Naive thymus-derived CD4-positive, alpha-beta T cell (primary cell): ENCODE results near the gene CYP4F22. TPM values are rescaled to one million over a fixed set of nuclear protein-coding genes. Genes with fewer than 3 reads are reported as not detected.

Source experiments
- ATAC-seq: fragments of 150-1000 bp; cut with Tn5 transposase; 2 replicates; pipeline ENCODE4 v1.10.0; 2021; ENCODE audit warnings: mild to moderate bottlenecking, moderate library complexity
- CTCF ChIA-PET: fragments of 350-600 bp; sonication (Branson Sonifier 250); formaldehyde crosslinking; loops from one replicate; lab custom pipeline; 2021; ENCODE audit warnings: antibody characterized with exemption; lab: Charles Lee
- POLR2A ChIA-PET: fragments of 350-600 bp; sonication (Branson Sonifier 250); formaldehyde crosslinking; loops from one replicate; lab custom pipeline; 2021; ENCODE audit warnings: antibody characterized with exemption, inconsistent platforms; lab: Charles Lee
- DNase-seq, 9 donors: peaks; one replicate each; pipeline versions ENCODE4 v3.0.0 to v3.0.0-alpha.2; 2020 to 2022; ENCODE audit warnings: mixed read lengths in 1 of 9
- H3K27ac ChIP-seq: one replicate; pipeline ENCODE4 v1.7.0; 2013; ENCODE audit warnings: mild to moderate bottlenecking, low read depth, low read length, moderate library complexity
- H3K27me3 ChIP-seq, 2 donors: one replicate each; pipeline ENCODE4 v1.7.0; 2013; ENCODE audit warnings: low read length in 2 of 2, mild to moderate bottlenecking in 2 of 2, moderate library complexity in 2 of 2; ENCODE audit not compliant: control insufficient read depth in 2 of 2, insufficient read depth in 2 of 2
- H3K36me3 ChIP-seq, 3 experiments: 1 replicate in 2 of 3; 2 replicates in 1 of 3; pipeline ENCODE4 v1.7.0; 2013; ENCODE audit warnings: low read length in 3 of 3, mild to moderate bottlenecking in 3 of 3, moderate library complexity in 1 of 3; ENCODE audit not compliant: insufficient read depth in 3 of 3, control insufficient read depth in 2 of 3
- H3K4me1 ChIP-seq, 2 donors: one replicate each; pipeline ENCODE4 v1.7.0; 2013; ENCODE audit warnings: low read length in 2 of 2, mild to moderate bottlenecking in 2 of 2, moderate library complexity in 1 of 2; ENCODE audit not compliant: control insufficient read depth in 2 of 2, insufficient read depth in 2 of 2
- H3K4me3 ChIP-seq: 2 replicates; pipeline ENCODE4 v1.7.0; 2013; ENCODE audit warnings: mild to moderate bottlenecking, low read length
- H3K9me3 ChIP-seq, 3 experiments: 1 replicate in 2 of 3; 2 replicates in 1 of 3; pipeline ENCODE4 v1.7.0; 2013; ENCODE audit warnings: low read length in 3 of 3; ENCODE audit not compliant: control insufficient read depth in 2 of 3
- H3K27ac Mint-ChIP-seq, 9 donors: one replicate each; pipeline ENCODE4 v1.8.0; 2020 to 2022; ENCODE audit warnings: mixed read lengths in 9 of 9, mild to moderate bottlenecking in 8 of 9, moderate library complexity in 5 of 9, inconsistent platforms in 2 of 9
- H3K27me3 Mint-ChIP-seq, 5 donors: one replicate each; pipeline ENCODE4 v1.8.0; 2021 to 2022; ENCODE audit warnings: mixed read lengths in 5 of 5, mild to moderate bottlenecking in 1 of 5
- H3K36me3 Mint-ChIP-seq, 5 donors: one replicate each; pipeline ENCODE4 v1.8.0; 2020 to 2022; ENCODE audit warnings: mixed read lengths in 5 of 5, mild to moderate bottlenecking in 3 of 5, inconsistent platforms in 1 of 5
- H3K4me1 Mint-ChIP-seq, 7 donors: one replicate each; pipeline ENCODE4 v1.8.0; 2020 to 2022; ENCODE audit warnings: mixed read lengths in 7 of 7, mild to moderate bottlenecking in 3 of 7, inconsistent platforms in 1 of 7
- H3K4me3 Mint-ChIP-seq, 10 donors: one replicate each; pipeline ENCODE4 v1.8.0; 2020 to 2022; ENCODE audit warnings: mild to moderate bottlenecking in 10 of 10, mixed read lengths in 10 of 10, moderate library complexity in 6 of 10, inconsistent platforms in 2 of 10
- H3K9me3 Mint-ChIP-seq, 11 donors: one replicate each; pipeline ENCODE4 v1.8.0; 2020 to 2022; ENCODE audit warnings: mixed read lengths in 11 of 11, mild to moderate bottlenecking in 4 of 11, inconsistent platforms in 1 of 11, moderate library complexity in 1 of 11
- intact Hi-C, 2 donors: fragments of 100-400 bp; cut with micrococcal nuclease; formaldehyde crosslinking; loops; one replicate each; pipeline ENCODE4 v1.15.1; 2023
- polyA plus RNA-seq, 2 donors: library from polyadenylated mRNA; unstranded; fragments of 300-500 nt; fragmentation: Illumina TruSeq; gene quantifications; one replicate each; pipeline ENCODE4 v1.2.3, GENCODE V29; 2021
- total RNA-seq, 6 experiments: library from RNA in 5 of 6; stranded (reverse) in 5 of 6; gene quantifications; 1 replicate in 5 of 6; 2 replicates in 1 of 6; pipeline ENCODE4 v1.2.3 and lab custom pipeline; 2021 to 2026

The CYP4F22 gene
- total and polyA plus RNA-seq, 7 experiments from 2014 or later = 0.15 to 3.6 (median 0.27) TPM; not detected in 2

DNA sequence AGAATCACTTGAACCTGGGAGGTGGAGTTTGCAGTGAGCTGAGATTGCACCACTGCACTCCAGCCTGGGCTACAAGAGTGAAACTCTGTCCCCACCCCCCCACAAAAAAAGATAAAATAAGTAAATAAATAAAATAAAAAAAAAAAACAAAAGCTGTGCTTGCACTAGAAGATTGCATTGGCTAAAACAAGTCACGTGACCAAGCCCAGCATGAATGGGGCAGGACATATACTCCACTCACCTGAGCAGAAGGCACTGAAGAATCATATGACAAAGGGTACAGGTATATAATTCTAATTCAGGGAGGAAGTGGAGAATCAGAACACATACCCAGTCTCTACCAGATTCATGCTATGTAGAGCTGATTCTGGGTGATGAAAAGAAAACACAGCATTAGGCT is 36.6 kb downstream of the CYP4F22 start:
- Histone ChIP-seq H3K36me3 (no peaks in the 10 kb centered on the region), H3K4me3 (no peak overlapping the region), H3K27me3 (no peaks in the 10 kb centered on the region), H3K9me3 (no peaks in the 10 kb centered on the region), H3K27ac (no peak overlapping the region), H3K4me1 (no peaks in the 10 kb centered on the region)
- peaks cover 0 to 2% (median 0%) of the 10 kb centered on the region in 5 donors for H3K27me3 Mint-ChIP-seq
- H3K4me3 Mint-ChIP-seq = no peak overlapping the region
- CTCF ChIA-PET = interaction anchor here (0.6 to 1.1 kb wide), 3 partner anchors 23 to 453 kb away, joined by 4 to 6 read pairs (median 5); no protein-coding TSS in a partner anchor
- intact Hi-C loops = no loop called here
- DNase-seq (no peak), ATAC-seq (no peak)
- H3K27ac Mint-ChIP-seq = no peak overlapping the region
- POLR2A ChIA-PET = interaction anchor here (0.7 kb wide), 1 partner anchor 81 kb away, joined by 4 read pairs; no protein-coding TSS in a partner anchor
- peaks cover 0 to 2% (median under 1%) of the 10 kb centered on the region in 7 donors for H3K4me1 Mint-ChIP-seq
- no peaks in the 10 kb centered on the region for H3K9me3 Mint-ChIP-seq
- no peaks in the 10 kb centered on the region for H3K36me3 Mint-ChIP-seq

DNA sequence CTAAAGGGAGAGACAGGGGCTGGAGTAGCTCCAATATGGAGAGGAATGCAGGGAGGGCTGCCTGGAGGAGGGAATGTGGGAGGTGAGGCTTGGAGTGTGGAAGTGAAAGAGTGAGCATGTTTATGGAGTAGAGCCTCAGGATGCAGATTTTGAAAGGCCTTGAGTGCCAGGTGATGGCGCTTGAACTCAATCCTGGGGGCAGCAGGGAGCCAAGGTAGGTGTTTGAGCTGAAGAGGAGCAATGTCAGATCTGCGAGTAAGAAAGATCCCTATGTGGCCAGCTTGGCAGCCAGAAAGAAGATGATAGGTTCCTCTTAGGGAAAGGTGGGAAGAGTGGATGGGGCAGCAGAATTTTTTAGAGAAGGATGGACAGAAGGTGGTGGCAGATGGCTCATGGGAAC is 40.3 kb downstream of the CYP4F22 start:
- peak overlapping the region in 1 of 9 donors; percentile 38 for H3K27ac Mint-ChIP-seq
- Histone ChIP-seq H3K9me3 (no peaks in the 10 kb centered on the region), H3K27ac (no peak overlapping the region), H3K36me3 (no peaks in the 10 kb centered on the region), H3K27me3 (no peaks in the 10 kb centered on the region), H3K4me1 (peaks cover 8 to 11% of the 10 kb centered on the region in 2 donors), H3K4me3 (no peak overlapping the region)
- POLR2A ChIA-PET = no interaction called here
- H3K36me3 Mint-ChIP-seq = no peaks in the 10 kb centered on the region
- H3K4me3 Mint-ChIP-seq = peak overlapping the region in 4 of 10 donors; percentile 31 to 49 (median 42)
- intact Hi-C loops = no loop called here
- peaks cover 0 to 2% (median 0%) of the 10 kb centered on the region in 5 donors for H3K27me3 Mint-ChIP-seq
- ATAC-seq = no peak
- no peak for DNase-seq
- H3K9me3 Mint-ChIP-seq = no peaks in the 10 kb centered on the region
- CTCF ChIA-PET = interaction anchor here (1.5 kb wide), 1 partner anchor 129 kb away, joined by 9 read pairs; the partner anchor contains the start of gene AKAP8L
- peaks cover 0 to 26% (median 18%) of the 10 kb centered on the region in 7 donors for H3K4me1 Mint-ChIP-seq

DNA sequence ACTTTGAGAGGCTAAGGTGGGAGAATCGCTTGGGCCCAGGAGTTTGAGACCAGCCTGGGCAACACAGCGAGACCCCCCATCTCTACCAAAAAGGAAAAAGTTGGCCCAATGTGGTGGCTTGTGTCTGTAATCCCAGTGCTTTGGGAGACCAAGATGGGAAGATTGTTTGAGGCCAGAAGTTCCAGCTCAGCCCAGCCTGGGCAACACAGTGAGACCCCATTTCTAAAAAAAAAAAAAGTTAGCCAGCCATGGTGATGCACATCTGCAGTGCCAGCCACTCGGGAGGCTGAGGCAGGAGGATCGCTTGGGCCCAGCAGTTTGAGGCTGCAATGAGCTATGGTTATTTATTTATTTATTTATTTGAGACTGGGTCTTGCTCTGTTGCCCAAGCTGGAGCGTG is 41.3 kb downstream of the CYP4F22 start:
- ChIA-PET POLR2A (interaction anchor here (0.6 to 7.9 kb wide), 3 partner anchors 87 to 131 kb away, joined by 3 to 128 read pairs (median 30); partner anchors contain the start of gene AKAP8L), CTCF (interaction anchor here (8.2 kb wide), 1 partner anchor 132 kb away, joined by 182 read pairs; the partner anchor contains the start of gene AKAP8L)
- ATAC-seq (no peak), DNase-seq (no peak)
- H3K27me3 Mint-ChIP-seq = peaks cover 0 to 2% (median 0%) of the 10 kb centered on the region in 5 donors
- H3K4me3 Mint-ChIP-seq = no peak overlapping the region
- Histone ChIP-seq H3K4me3 (no peak overlapping the region), H3K4me1 (peaks cover 8 to 11% of the 10 kb centered on the region in 2 donors), H3K27me3 (no peaks in the 10 kb centered on the region), H3K9me3 (no peaks in the 10 kb centered on the region), H3K36me3 (no peaks in the 10 kb centered on the region), H3K27ac (no peak overlapping the region)
- no peaks in the 10 kb centered on the region for H3K36me3 Mint-ChIP-seq
- peaks cover 0 to 3% (median 0%) of the 10 kb centered on the region in 11 donors for H3K9me3 Mint-ChIP-seq
- H3K4me1 Mint-ChIP-seq = peaks cover under 1 to 31% (median 22%) of the 10 kb centered on the region in 7 donors
- intact Hi-C loops = no loop called here
- H3K27ac Mint-ChIP-seq = no peak overlapping the region

DNA sequence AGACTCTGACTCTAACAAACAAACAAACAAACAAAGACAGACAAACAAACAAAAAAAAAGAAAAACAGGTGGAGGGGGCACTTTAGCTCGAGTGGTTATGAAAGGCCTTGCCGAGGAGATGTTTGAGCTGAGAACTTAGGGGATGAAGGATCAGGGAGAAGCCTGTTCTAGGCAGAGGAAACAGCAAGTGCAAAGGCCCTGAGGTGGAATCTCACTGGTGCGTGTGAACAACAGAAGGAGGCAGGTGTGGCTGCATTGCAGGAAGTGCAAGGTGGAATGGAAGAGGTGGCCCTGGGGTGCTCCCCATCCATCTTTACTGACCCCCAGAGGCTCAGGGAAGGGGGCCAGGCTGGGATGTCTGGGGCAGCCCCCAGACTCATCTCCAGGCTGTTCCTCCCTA is 41.9 kb downstream of the CYP4F22 start:
- H3K4me1 Mint-ChIP-seq = peaks cover 7 to 37% (median 27%) of the 10 kb centered on the region in 7 donors
- Histone ChIP-seq H3K4me1 (peaks cover 8 to 11% of the 10 kb centered on the region in 2 donors), H3K4me3 (no peak overlapping the region), H3K9me3 (no peaks in the 10 kb centered on the region), H3K36me3 (no peaks in the 10 kb centered on the region), H3K27ac (no peak overlapping the region), H3K27me3 (no peaks in the 10 kb centered on the region)
- H3K36me3 Mint-ChIP-seq = no peaks in the 10 kb centered on the region
- H3K27me3 Mint-ChIP-seq = peaks cover 0 to 2% (median 0%) of the 10 kb centered on the region in 5 donors
- intact Hi-C loops = loop anchor here in 1 of 2 donors (2.0 kb wide), 1 partner anchor 35 kb away; no protein-coding TSS in a partner anchor
- ChIA-PET POLR2A (interaction anchor here (0.6 to 7.9 kb wide), 11 partner anchors 36 to 1215 kb away, joined by 3 to 128 read pairs (median 7); partner anchors contain the start of genes AKAP8L and BRD4), CTCF (interaction anchor here (1.2 to 8.2 kb wide), 2 partner anchors 133 to 171 kb away, joined by 3 to 182 read pairs; partner anchors contain the start of genes AKAP8 and AKAP8L)
- ATAC-seq (no peak), DNase-seq (no peak)
- peak overlapping the region in 5 of 9 donors; percentile 77 to 94 (median 86) for H3K27ac Mint-ChIP-seq
- peak overlapping the region; percentile 15 to 92 (median 90) for H3K4me3 Mint-ChIP-seq
- peaks cover 0 to 5% (median 0%) of the 10 kb centered on the region in 11 donors for H3K9me3 Mint-ChIP-seq

DNA sequence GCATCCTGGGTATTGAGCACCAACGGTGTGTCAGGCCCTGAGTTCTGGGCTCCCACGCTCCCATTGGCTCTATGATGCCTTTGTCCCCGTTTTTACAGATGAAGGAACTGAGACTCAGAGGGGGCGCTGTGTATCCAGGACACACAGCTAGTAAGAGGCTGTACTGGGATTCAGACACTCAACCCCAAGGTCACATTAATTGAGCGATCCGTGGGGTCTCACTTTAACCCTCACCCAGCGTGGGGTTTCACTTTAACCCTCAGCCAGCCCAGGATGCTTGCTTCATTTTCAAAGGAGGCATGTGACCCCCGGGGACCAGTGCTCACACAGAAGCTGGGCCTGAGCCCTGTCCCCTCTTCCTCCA is 42.6 kb downstream of the CYP4F22 start:
- ChIA-PET POLR2A (interaction anchor here (0.6 to 7.9 kb wide), 17 partner anchors 10 to 459 kb away, joined by 3 to 128 read pairs (median 5); partner anchors contain the start of genes AKAP8, AKAP8L and BRD4), CTCF (interaction anchor here (0.7 to 8.2 kb wide), 10 partner anchors 9 to 459 kb away, joined by 3 to 182 read pairs (median 4); partner anchors contain the start of genes AKAP8 and AKAP8L)
- no peaks in the 10 kb centered on the region for H3K9me3 ChIP-seq
- Mint-ChIP-seq H3K27ac (peak overlapping the region; percentile 76 to 94 (median 86)), H3K27me3 (peaks cover 0 to 2% (median 0%) of the 10 kb centered on the region in 5 donors), H3K4me3 (peak overlapping the region; percentile 83 to 92 (median 90)), H3K4me1 (peaks cover 14 to 41% (median 31%) of the 10 kb centered on the region in 7 donors), H3K9me3 (peaks cover 0 to 5% (median 0%) of the 10 kb centered on the region in 11 donors), H3K36me3 (no peaks in the 10 kb centered on the region)
- H3K4me3 ChIP-seq = peak overlapping the region; percentile 92
- H3K4me1 ChIP-seq = peaks cover 8 to 11% of the 10 kb centered on the region in 2 donors
- intact Hi-C loops = loop anchor here (1.0 to 2.0 kb wide), 6 partner anchors 36 to 459 kb away; no protein-coding TSS in a partner anchor
- no peaks in the 10 kb centered on the region for H3K36me3 ChIP-seq
- H3K27me3 ChIP-seq = no peaks in the 10 kb centered on the region
- H3K27ac ChIP-seq = peak overlapping the region; percentile 66
- no peak for ATAC-seq
- DNase-seq = peak in 2 of 9 donors; percentile 13 to 26

DNA sequence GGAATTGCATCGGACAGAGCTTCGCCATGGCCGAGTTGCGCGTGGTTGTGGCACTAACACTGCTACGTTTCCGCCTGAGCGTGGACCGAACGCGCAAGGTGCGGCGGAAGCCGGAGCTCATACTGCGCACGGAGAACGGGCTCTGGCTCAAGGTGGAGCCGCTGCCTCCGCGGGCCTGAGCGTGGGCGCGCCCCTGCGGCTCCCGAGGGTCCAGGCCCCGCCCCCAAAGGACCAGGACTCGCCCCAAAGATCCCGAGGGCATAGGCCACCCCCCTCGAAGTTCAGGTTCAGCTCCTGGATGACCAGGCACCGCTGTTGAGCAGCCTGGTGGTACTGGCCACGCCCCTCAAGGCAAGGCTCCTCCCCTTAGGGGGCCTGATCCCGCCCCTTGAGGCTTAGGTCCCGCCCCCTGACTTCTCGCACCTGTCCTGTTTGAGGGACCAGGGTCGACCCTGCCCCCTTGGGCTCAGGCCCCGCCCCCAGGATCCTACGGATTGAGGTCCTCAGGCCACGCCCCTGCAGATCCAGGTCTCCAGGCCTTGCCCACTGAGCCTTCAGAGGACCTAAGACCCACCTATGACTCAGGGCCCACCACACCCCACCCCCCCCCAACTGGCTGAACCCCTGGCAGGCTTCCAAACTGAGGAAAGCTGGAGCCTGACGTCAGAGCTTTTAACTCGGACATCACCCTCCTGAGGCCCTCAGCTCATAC is 43.1 kb downstream of the CYP4F22 start:
- intact Hi-C loops = loop anchor here (1.0 to 2.0 kb wide), 6 partner anchors 37 to 459 kb away; no protein-coding TSS in a partner anchor
- peak overlapping the region; percentile 76 to 94 (median 86) for H3K27ac Mint-ChIP-seq
- ATAC-seq (peak; percentile 54), DNase-seq (peak; percentile 60 to 84 (median 72))
- ChIA-PET CTCF (interaction anchor here (0.7 to 8.2 kb wide), 12 partner anchors 9 to 1860 kb away, joined by 3 to 182 read pairs (median 4); partner anchors contain the start of genes AKAP8 and AKAP8L), POLR2A (interaction anchor here (0.5 to 7.9 kb wide), 20 partner anchors 9 to 459 kb away, joined by 3 to 128 read pairs (median 5); partner anchors contain the start of genes AKAP8, AKAP8L and BRD4)
- Histone ChIP-seq H3K4me1 (peaks cover 8 to 11% of the 10 kb centered on the region in 2 donors), H3K27me3 (no peaks in the 10 kb centered on the region), H3K4me3 (peak overlapping the region; percentile 92), H3K9me3 (no peaks in the 10 kb centered on the region), H3K27ac (peak overlapping the region; percentile 66), H3K36me3 (no peaks in the 10 kb centered on the region)
- H3K4me3 Mint-ChIP-seq = peak overlapping the region; percentile 83 to 92 (median 90)
- peaks cover 0 to 2% (median 0%) of the 10 kb centered on the region in 5 donors for H3K27me3 Mint-ChIP-seq
- no peaks in the 10 kb centered on the region for H3K36me3 Mint-ChIP-seq
- peaks cover 0 to 5% (median 0%) of the 10 kb centered on the region in 11 donors for H3K9me3 Mint-ChIP-seq
- peaks cover 19 to 46% (median 35%) of the 10 kb centered on the region in 7 donors for H3K4me1 Mint-ChIP-seq
